ENCODE measurements around the gene SORBS2.

GRCh38 chr4:185648631-185649030 is 163.4 kb downstream of the SORBS2 start:
- TF ChIP-seq CTCF (IDR thresholded peaks at IDR 0.05) (no peak), POLR2A (IDR thresholded peaks at IDR 0.05) (no peak)

Data from uterus (tissue), 2 donors.